ENCODE data around the gene ATP5F1B. TPM values are rescaled to one million over a fixed set of nuclear protein-coding genes. Genes with fewer than 3 reads are reported as not detected.

Gene ATP5F1B
- total RNA-seq, 1 donor from 2014 or later, result 3,068 TPM

DNA sequence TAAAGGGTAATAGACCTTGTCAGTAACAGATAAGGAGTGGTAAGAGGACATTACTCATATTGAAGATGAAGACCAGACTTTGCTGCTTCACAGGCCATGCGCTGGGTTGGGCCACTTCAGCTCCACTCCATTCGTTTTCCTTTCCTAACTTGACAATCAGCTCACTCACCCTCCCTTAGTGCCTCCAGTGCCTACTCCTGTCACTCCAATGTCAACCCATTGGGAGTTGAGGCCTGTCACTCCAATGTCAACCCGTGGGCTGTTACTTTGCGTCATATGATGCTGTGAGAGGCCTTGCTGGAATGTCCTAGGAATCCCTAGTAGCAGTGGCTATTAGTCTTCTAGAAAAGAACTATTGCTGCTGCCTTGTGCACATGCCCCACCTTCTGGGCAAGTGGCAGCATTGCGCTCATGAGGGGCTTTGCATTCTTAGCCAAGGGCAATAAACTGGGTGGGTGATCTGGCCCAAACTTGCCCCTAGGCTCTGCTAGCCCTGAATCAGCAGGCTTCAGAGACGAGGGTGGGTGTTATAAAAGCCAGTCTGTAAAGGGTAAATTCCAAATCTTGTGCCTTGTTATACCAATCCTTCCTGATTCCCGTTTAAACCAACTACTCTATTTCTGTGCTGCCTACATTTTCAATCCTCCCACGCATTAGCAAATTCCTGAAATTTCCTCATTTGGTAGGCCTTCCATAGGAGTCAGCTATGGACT is 51.7 kb downstream of the ATP5F1B start:
- Histone ChIP-seq H3K4me1 (peaks cover 30% of the 10 kb centered on the region), H3K9me3 (replicated peaks) (no peaks in the 10 kb centered on the region), H3K27ac (replicated peaks) (peak overlapping the region; percentile 54), H3K4me3 (no peak overlapping the region), H3K27me3 (ENCODE audit: low read depth) (no peaks in the 10 kb centered on the region), H3K36me3 (peaks cover 56% of the 10 kb centered on the region)
- TF ChIP-seq, protein P1, sequence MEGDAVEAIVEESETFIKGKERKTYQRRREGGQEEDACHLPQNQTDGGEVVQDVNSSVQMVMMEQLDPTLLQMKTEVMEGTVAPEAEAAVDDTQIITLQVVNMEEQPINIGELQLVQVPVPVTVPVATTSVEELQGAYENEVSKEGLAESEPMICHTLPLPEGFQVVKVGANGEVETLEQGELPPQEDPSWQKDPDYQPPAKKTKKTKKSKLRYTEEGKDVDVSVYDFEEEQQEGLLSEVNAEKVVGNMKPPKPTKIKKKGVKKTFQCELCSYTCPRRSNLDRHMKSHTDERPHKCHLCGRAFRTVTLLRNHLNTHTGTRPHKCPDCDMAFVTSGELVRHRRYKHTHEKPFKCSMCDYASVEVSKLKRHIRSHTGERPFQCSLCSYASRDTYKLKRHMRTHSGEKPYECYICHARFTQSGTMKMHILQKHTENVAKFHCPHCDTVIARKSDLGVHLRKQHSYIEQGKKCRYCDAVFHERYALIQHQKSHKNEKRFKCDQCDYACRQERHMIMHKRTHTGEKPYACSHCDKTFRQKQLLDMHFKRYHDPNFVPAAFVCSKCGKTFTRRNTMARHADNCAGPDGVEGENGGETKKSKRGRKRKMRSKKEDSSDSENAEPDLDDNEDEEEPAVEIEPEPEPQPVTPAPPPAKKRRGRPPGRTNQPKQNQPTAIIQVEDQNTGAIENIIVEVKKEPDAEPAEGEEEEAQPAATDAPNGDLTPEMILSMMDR (IDR thresholded peaks at IDR 0.05; ENCODE audit: borderline replicate concordance), result peak; percentile 78
- DNase-seq, result no peak
- intact Hi-C loops (cut with micrococcal nuclease), result no loop called here

DNA sequence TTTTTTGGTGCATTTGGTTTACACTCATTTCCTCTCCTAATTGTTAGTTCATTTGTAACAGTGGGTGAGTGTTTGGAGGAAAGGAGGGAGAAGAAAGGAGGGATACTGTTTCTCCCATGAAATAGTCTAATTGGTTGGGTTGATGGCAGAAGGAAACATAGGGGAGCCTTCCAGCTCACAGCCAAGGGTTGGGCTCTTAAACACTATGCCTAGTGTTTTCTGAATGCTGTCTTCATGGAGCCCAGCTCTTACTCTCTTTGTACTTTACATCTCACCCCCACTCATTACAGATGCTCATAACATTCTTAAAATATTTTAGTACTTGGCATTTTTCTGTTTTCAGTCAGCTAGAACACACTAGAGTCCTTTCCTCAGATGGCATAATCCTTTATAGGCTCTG is 53.8 kb downstream of the ATP5F1B start:
- DNase-seq, result no peak
- Histone ChIP-seq H3K27me3 (ENCODE audit: low read depth) (no peaks in the 10 kb centered on the region), H3K4me3 (no peak overlapping the region), H3K27ac (replicated peaks) (peak overlapping the region; percentile 0), H3K4me1 (peaks cover 27% of the 10 kb centered on the region), H3K36me3 (peaks cover 58% of the 10 kb centered on the region), H3K9me3 (replicated peaks) (no peaks in the 10 kb centered on the region)
- intact Hi-C loops (cut with micrococcal nuclease), result no loop called here
- TF ChIP-seq, protein P1 (IDR thresholded peaks at IDR 0.05; ENCODE audit: borderline replicate concordance), result no peak

DNA sequence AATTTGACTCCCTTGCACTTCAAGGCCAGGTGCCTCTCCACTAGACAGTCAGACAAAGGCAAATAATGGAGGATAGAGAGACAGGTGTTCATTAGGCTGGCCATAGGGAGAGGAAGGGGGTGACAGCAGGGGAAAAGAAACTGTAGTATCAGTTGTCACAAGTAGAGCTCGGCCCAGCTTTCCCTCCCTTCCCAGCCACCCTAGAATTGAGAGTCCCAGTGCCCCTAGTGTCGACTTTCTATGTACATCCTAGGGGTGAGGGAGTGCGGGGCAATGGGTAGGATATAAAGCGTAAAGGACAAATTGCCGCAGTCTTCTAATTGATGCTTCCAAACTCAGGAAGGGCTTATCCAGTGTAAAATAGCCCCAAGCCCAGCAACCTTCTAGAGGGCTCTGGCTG is 54.7 kb downstream of the ATP5F1B start:
- Histone ChIP-seq H3K27me3 (ENCODE audit: low read depth) (no peaks in the 10 kb centered on the region), H3K27ac (replicated peaks) (peak overlapping the region; percentile 0), H3K4me3 (no peak overlapping the region), H3K4me1 (peaks cover 22% of the 10 kb centered on the region), H3K36me3 (peaks cover 54% of the 10 kb centered on the region), H3K9me3 (replicated peaks) (no peaks in the 10 kb centered on the region)
- TF ChIP-seq, protein P1 (IDR thresholded peaks at IDR 0.05; ENCODE audit: borderline replicate concordance), result no peak
- DNase-seq, result no peak
- intact Hi-C loops (cut with micrococcal nuclease), result no loop called here

DNA sequence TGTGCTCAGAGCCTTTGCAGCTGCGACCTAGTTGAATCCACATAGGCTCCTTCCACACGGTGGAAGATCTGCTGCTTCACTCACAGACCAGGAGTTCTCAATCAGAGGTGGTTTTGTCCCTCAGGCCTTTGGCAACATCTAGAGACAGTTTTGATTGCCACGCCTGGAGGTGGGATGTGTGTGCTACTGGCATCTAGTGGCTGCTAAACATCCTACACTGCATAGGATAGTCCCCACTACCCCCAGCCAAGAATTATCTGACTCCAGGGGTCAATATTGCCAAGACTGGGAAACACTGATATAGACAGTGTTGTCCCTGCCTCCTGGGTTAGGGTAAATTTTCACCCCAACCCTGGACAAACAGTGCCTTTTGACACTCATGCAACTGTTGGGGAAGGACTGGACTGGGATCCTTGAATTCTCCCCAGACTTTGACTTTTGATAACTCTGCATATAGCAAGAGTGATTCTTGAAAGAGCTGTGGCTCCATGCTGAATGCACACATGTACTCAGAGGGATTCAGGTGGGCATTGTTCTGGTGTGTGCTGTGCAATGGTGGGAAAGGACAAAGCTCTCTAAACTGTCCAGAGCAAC is 55.5 kb downstream of the ATP5F1B start:
- intact Hi-C loops (cut with micrococcal nuclease), result no loop called here
- TF ChIP-seq, protein P1 (IDR thresholded peaks at IDR 0.05; ENCODE audit: borderline replicate concordance), result peak; percentile 41
- DNase-seq, result no peak
- H3K4me3 ChIP-seq, result no peak overlapping the region
- H3K36me3 ChIP-seq, result peaks cover 46% of the 10 kb centered on the region
- peak overlapping the region; percentile 24 for H3K27ac ChIP-seq (replicated peaks)
- no peaks in the 10 kb centered on the region for H3K27me3 ChIP-seq (ENCODE audit: low read depth)
- H3K9me3 ChIP-seq (replicated peaks), result no peaks in the 10 kb centered on the region
- H3K4me1 ChIP-seq, result peaks cover 22% of the 10 kb centered on the region

DNA sequence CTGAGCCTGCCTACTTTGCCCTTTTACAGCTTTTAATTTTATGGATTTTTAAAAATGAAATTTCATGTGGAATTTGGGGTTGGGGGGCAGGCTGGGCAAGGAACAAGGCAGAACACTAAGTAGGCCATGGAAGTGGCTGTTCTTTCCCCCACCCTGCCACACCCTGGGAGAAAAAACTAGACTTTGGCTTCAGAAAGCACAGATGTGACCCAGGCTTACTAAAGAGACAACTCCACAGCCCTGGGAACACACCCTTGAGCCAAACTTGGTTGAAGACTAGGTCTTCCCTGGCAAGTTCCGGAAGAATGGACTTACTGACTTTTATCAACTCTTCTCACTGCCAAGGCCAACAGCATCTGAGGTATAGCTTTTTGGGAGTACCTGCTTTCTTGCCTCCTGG is 56.0 kb downstream of the ATP5F1B start:
- H3K9me3 ChIP-seq (replicated peaks), result no peaks in the 10 kb centered on the region
- intact Hi-C loops (cut with micrococcal nuclease), result no loop called here
- H3K4me1 ChIP-seq, result peaks cover 22% of the 10 kb centered on the region
- no peak for DNase-seq
- peaks cover 44% of the 10 kb centered on the region for H3K36me3 ChIP-seq
- no peaks in the 10 kb centered on the region for H3K27me3 ChIP-seq (ENCODE audit: low read depth)
- TF ChIP-seq, protein P1 (IDR thresholded peaks at IDR 0.05; ENCODE audit: borderline replicate concordance), result no peak
- peak overlapping the region; percentile 24 for H3K27ac ChIP-seq (replicated peaks)
- no peak overlapping the region for H3K4me3 ChIP-seq

Other genes with a start within 250 kb of the ATP5F1B start
- 2.2 TPM for gene TIMELESS, start 196.6 kb downstream of the ATP5F1B start, total RNA-seq
- not detected for gene MIP, start 191.3 kb downstream of the ATP5F1B start, total RNA-seq
- 3.6 TPM for gene SPRYD4, start 177.4 kb downstream of the ATP5F1B start, total RNA-seq
- 0.49 TPM for gene GLS2, start 157.8 kb downstream of the ATP5F1B start, total RNA-seq
- gene RBMS2, start 124.2 kb downstream of the ATP5F1B start, total RNA-seq, result 33.2 TPM
- gene BAZ2A, start 15.7 kb downstream of the ATP5F1B start, total RNA-seq, result 39.1 TPM
- gene PTGES3, start 42.3 kb upstream of the ATP5F1B start, total RNA-seq, result 136 TPM
- 477 TPM for gene NACA, start 79.3 kb upstream of the ATP5F1B start, total RNA-seq
- 2.7 TPM for gene PRIM1, start 106.3 kb upstream of the ATP5F1B start, total RNA-seq
- not detected for gene HSD17B6, start 117.3 kb upstream of the ATP5F1B start, total RNA-seq

All from left ventricle myocardium inferior (tissue), 1 donor.